GM12878 (cell line): ENCODE data around the gene CCIN. TPM values are rescaled to one million over a fixed set of nuclear protein-coding genes. Genes with fewer than 3 reads are reported as not detected.

Experiments
- ATAC-seq: fragments of 200-7000 bp; cut with Tn5 transposase; 3 replicates; pipeline ENCODE4 v1.9.1; 2020; ENCODE audit warnings: mild to moderate bottlenecking, moderate library complexity
- BruUV-seq: library from RNA; stranded (reverse); fragments of 400-500 nt; replicated peaks from 2 replicates; lab custom pipeline; 2021; lab: Mats Ljungman, UMichigan
- CTCF ChIA-PET: fragments of 300-600 bp; sonication (Branson Sonifier 250); formaldehyde crosslinking; extraction: SDS; loops from one replicate; lab custom pipeline; 2021; ENCODE audit warnings: inconsistent platforms; lab: Yijun Ruan, JAX
- POLR2A ChIA-PET: fragments of 350-600 bp; formaldehyde crosslinking; extraction: SDS; loops from one replicate; lab custom pipeline; 2021; ENCODE audit warnings: inconsistent platforms; lab: Charles Lee
- RAD21 ChIA-PET: fragments of 300-600 bp; sonication (Branson Sonifier 250); formaldehyde crosslinking; loops from one replicate; lab custom pipeline; 2023; ENCODE audit warnings: antibody characterized with exemption; ENCODE audit not compliant: unreplicated experiment; lab: Charles Lee
- SMC1A ChIA-PET: fragments of 300-600 bp; sonication (Branson Sonifier 250); formaldehyde crosslinking; loops from one replicate; lab custom pipeline; 2023; ENCODE audit not compliant: unreplicated experiment, uncharacterized antibody; lab: Charles Lee
- DNase-seq: peaks from one replicate; pipeline ENCODE4 v3.0.0-alpha.2; 2011; ENCODE audit warnings: low read depth, low spot score
- FAIRE-seq: peaks from 3 replicates; lab custom pipeline; 2011; peaks lifted over from hg19 to GRCh38; lab: Jason Lieb, UNC
- H2AFZ ChIP-seq: 2 replicates; pipeline ENCODE4 v1.6.0; 2011; ENCODE audit warnings: low read depth, low read length, control low read depth; ENCODE audit not compliant: control insufficient read depth
- H3K27ac ChIP-seq: 2 replicates; pipeline ENCODE4 v1.5.1; 2011; ENCODE audit warnings: control low read depth; ENCODE audit not compliant: control insufficient read depth, insufficient read depth
- H3K27me3 ChIP-seq, 2 experiments: replicated peaks in 1 of 2; 2 replicates each; pipeline versions ENCODE4 v1.6.0 to v1.6.1; 2011; ENCODE audit warnings: low read length in 1 of 2; ENCODE audit not compliant: control insufficient read depth in 2 of 2, insufficient read depth in 2 of 2
- H3K36me3 ChIP-seq, 2 experiments: 2 replicates each; pipeline ENCODE4 v1.5.1; 2011; ENCODE audit warnings: low read length in 1 of 2; ENCODE audit not compliant: control insufficient read depth in 2 of 2, insufficient read depth in 2 of 2
- H3K4me1 ChIP-seq: 2 replicates; pipeline ENCODE4 v1.6.1; 2011; ENCODE audit warnings: mild to moderate bottlenecking, low read length, moderate library complexity, mixed read lengths; ENCODE audit not compliant: control insufficient read depth, insufficient read depth
- H3K4me2 ChIP-seq: 2 replicates; pipeline ENCODE4 v1.6.0; 2011; ENCODE audit warnings: control low read depth; ENCODE audit not compliant: control insufficient read depth, insufficient read depth
- H3K4me3 ChIP-seq: fragments of 200-600 bp; sonication (generic); 2 replicates; pipeline ENCODE4 v1.5.1; 2016
- H3K79me2 ChIP-seq: 2 replicates; pipeline ENCODE4 v1.6.0; 2011; ENCODE audit warnings: low read length; ENCODE audit not compliant: control insufficient read depth, insufficient read depth
- H3K9ac ChIP-seq: 2 replicates; pipeline ENCODE4 v1.8.0; 2011; ENCODE audit warnings: low read length, control low read depth, mixed read lengths; ENCODE audit not compliant: control insufficient read depth, insufficient read depth
- H3K9me3 ChIP-seq: replicated peaks from 3 replicates; pipeline ENCODE4 v1.5.1; 2011; ENCODE audit warnings: mild to moderate bottlenecking, low read length; ENCODE audit not compliant: control insufficient read depth, insufficient read depth
- H4K20me1 ChIP-seq: 2 replicates; pipeline ENCODE4 v1.6.0; 2011; ENCODE audit not compliant: control insufficient read depth, insufficient read depth
- HDGF ChIP-seq: fragments of 450-650 bp; IDR thresholded peaks from 2 replicates; pipeline ENCODE4 v1.6.1; 2016; ENCODE audit warnings: antibody characterized with exemption
- NFXL1 ChIP-seq: fragments of 450-650 bp; IDR thresholded peaks from 2 replicates; pipeline ENCODE4 v1.6.1; 2017; ENCODE audit warnings: antibody characterized with exemption, mild to moderate bottlenecking, borderline replicate concordance
- NFYA ChIP-seq: IDR thresholded peaks from 2 replicates; pipeline ENCODE4 v1.6.1; 2011; ENCODE audit warnings: low read depth, mild to moderate bottlenecking, low read length, improper control_type of control experiment, borderline replicate concordance
- PAX5 ChIP-seq: IDR thresholded peaks from 2 replicates; pipeline ENCODE4 v1.6.1; 2011; ENCODE audit warnings: low read depth, low read length, borderline replicate concordance
- SMARCA5 ChIP-seq: fragments of 450-650 bp; IDR thresholded peaks from 2 replicates; pipeline ENCODE4 v1.6.1; 2017; ENCODE audit warnings: mild to moderate bottlenecking
- WRNIP1 ChIP-seq: IDR thresholded peaks from 2 replicates; pipeline ENCODE4 v1.6.1; 2011; ENCODE audit warnings: low read depth, low read length, improper control_type of control experiment, borderline replicate concordance
- ZNF217 ChIP-seq: fragments of 450-650 bp; IDR thresholded peaks from 2 replicates; pipeline ENCODE4 v1.6.1; 2017; ENCODE audit warnings: antibody characterized with exemption, mild to moderate bottlenecking
- WGBS: methylation state at CpG from one replicate; pipeline ENCODE4 v1.1.6; 2016; ENCODE audit warnings: low lambda C conversion rate; ENCODE audit not compliant: insufficient replicate concordance, insufficient coverage; ENCODE audit errors: missing lambda C conversion rate; 5-methylcytosine and 5-hydroxymethylcytosine counted together
- in situ Hi-C: fragments of 300-500 bp; cut with MboI; formaldehyde crosslinking; loops from 9 replicates; pipeline ENCODE4 v1.14.3; 2018; ENCODE audit warnings: mixed read lengths
- intact Hi-C: fragments of 100-400 bp; cut with micrococcal nuclease; formaldehyde crosslinking; loops from one replicate; pipeline ENCODE4 v1.14.2; 2022; ENCODE audit not compliant: unreplicated experiment
- polyA plus RNA-seq, 11 experiments: library from polyadenylated mRNA; depleted of rRNA in 4 of 11; unstranded in 6 of 11; stranded (reverse) in 5 of 11; fragments of >200 nt; fragmentation: Nextera tagmentation in 4 of 11; fragmentation: Illumina TruSeq in 1 of 11; extraction: Ambion mirVana in 4 of 11; extraction: Trizol in 1 of 11; gene quantifications; 1 replicate in 1 of 11; 2 replicates in 10 of 11; pipeline versions ENCODE4 v1.2.1 to v1.2.3, GENCODE V29; 2011 to 2016; ENCODE audit warnings: inconsistent platforms in 2 of 11, missing spikeins in 2 of 11, low read depth in 1 of 11
- total RNA-seq, 4 experiments: library from RNA; depleted of rRNA in 3 of 4; stranded (reverse); fragments of >200 nt in 3 of 4; fragmentation: Illumina TruSeq in 1 of 4; extraction: Trizol in 1 of 4; gene quantifications; 2 replicates each; pipeline versions ENCODE4 v1.2.1 to v1.2.3, GENCODE V29; 2013 to 2021
- TF ChIP-seq, protein P1 (sequence below): IDR thresholded peaks from 2 replicates; pipeline ENCODE4 v1.6.1; 2012; ENCODE audit warnings: low read length, inconsistent platforms
- TF ChIP-seq, protein P2 (sequence below): fragments of 150-350 bp; IDR thresholded peaks from 2 replicates; pipeline ENCODE4 v1.6.1; 2014; ENCODE audit warnings: mild to moderate bottlenecking, low read depth, low read length
- TF ChIP-seq, protein P3 (sequence below): IDR thresholded peaks from 2 replicates; pipeline ENCODE4 v1.6.1; 2011; ENCODE audit warnings: borderline replicate concordance, low read depth, mild to moderate bottlenecking, moderate library complexity, low read length; ENCODE audit not compliant: insufficient read depth, poor library complexity, severe bottlenecking

CCIN gene
- total and polyA plus RNA-seq, 10 of the 15 experiments (the other 5 are each of a cell fraction or from before 2014, with no cell fraction given) = not detected

DNA sequence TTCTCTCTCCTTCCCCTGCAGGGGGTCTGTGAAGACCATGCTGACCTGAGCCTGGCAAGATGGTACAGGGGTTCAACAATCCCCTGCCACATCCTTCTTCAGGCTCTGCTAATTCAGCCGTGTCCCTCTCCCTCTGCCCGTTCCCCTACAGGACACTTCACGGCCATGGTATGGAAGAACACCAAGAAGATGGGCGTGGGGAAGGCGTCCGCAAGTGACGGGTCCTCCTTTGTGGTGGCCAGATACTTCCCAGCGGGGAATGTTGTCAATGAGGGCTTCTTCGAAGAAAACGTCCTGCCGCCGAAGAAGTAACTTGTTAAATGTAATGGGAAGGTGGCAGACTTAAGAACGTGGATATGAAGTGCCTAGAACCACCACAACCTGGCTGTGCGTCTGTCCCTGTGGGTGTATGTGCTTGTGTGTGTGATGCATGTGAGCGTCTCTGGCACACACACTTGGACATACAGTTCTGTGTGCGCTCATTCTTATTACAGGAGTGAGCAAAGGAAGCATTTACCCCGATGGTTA is 6.9 kb upstream of the CCIN start:
- BruUV-seq = no TSS peak
- ChIA-PET CTCF (interaction anchor here (1.2 to 7.8 kb wide), 2 partner anchors 59 to 60 kb away, joined by 3 to 258 read pairs; no protein-coding TSS in a partner anchor), RAD21 (interaction anchor here (7.2 kb wide), 1 partner anchor 60 kb away, joined by 105 read pairs; no protein-coding TSS in a partner anchor), POLR2A (no interaction called here), SMC1A (interaction anchor here (9.1 kb wide), 1 partner anchor 60 kb away, joined by 134 read pairs; no protein-coding TSS in a partner anchor)
- Histone ChIP-seq H2AFZ (no peak overlapping the region), H3K27ac (no peak overlapping the region), H3K4me1 (peaks cover 3% of the 10 kb centered on the region; the same call in 1 of the 2 replicates), H3K9ac (no peak overlapping the region), H3K27me3 (no peaks in the 10 kb centered on the region; a peak in 2 of 4 replicates), H3K4me3 (no peak overlapping the region), H3K36me3 (no peaks in the 10 kb centered on the region), H3K4me2 (no peak overlapping the region), H4K20me1 (no peaks in the 10 kb centered on the region), H3K79me2 (no peaks in the 10 kb centered on the region), H3K9me3 (no peaks in the 10 kb centered on the region)
- DNase-seq (no peak), ATAC-seq (no peak), FAIRE-seq (no peak)
- in situ Hi-C loops (no loop called here), intact Hi-C loops (loop anchor here (10.0 kb wide), 1 partner anchor 127 kb away; the partner anchor contains the start of gene RECK)
- 68% methylated on average over 17 of the region's 17 CpGs for whole genome bisulfite sequencing
- no peak for TF ChIP-seq HDGF
- TF ChIP-seq, protein P1, sequence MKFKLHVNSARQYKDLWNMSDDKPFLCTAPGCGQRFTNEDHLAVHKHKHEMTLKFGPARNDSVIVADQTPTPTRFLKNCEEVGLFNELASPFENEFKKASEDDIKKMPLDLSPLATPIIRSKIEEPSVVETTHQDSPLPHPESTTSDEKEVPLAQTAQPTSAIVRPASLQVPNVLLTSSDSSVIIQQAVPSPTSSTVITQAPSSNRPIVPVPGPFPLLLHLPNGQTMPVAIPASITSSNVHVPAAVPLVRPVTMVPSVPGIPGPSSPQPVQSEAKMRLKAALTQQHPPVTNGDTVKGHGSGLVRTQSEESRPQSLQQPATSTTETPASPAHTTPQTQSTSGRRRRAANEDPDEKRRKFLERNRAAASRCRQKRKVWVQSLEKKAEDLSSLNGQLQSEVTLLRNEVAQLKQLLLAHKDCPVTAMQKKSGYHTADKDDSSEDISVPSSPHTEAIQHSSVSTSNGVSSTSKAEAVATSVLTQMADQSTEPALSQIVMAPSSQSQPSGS = no peak

DNA sequence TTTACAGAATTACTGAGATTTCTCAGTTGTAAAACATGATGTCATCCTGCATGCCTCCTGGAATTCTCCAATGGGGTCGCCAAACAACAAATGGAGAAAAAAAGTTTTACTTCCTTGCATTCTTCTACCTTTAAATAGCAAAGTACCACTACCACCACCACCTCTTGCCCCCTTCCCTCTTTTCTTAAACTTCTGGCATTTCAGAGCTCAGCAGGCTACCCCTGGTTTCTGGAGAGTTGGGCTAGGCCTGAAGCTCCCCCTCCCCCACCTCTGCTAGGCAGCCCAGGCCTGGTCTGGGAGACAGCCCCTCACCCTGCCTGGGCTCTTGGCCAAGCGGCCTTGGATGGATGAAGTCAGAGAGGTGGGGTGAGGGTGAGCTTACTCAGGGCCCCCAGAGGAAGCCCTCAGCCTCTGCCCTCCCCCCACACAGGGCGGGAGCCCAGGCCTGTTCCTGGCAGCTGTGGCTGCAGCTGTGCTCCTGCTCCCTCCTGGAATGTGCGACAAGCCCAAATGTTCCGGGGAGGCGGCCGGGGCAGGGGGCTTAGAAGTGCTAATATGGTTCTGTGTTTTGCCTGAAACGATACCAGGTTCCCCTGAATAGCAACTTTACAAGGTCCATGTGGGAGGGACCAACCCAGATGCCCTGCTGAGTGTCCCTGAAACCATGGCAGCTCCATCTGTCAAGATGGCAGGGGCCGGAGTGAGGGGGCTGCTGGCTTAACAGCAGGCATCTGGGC is 6.0 kb upstream of the CCIN start:
- Histone ChIP-seq H3K4me1 (peaks cover 3% of the 10 kb centered on the region; the same call in 1 of the 2 replicates), H4K20me1 (no peaks in the 10 kb centered on the region), H3K9ac (no peak overlapping the region), H3K4me2 (no peak overlapping the region), H3K79me2 (no peaks in the 10 kb centered on the region), H3K9me3 (no peaks in the 10 kb centered on the region), H3K36me3 (no peaks in the 10 kb centered on the region), H3K27ac (no peak overlapping the region), H3K4me3 (no peak overlapping the region), H2AFZ (no peak overlapping the region), H3K27me3 (no peaks in the 10 kb centered on the region; a peak in 2 of 4 replicates)
- ChIA-PET RAD21 (interaction anchor here (7.2 kb wide), 1 partner anchor 61 kb away, joined by 105 read pairs; no protein-coding TSS in a partner anchor), SMC1A (interaction anchor here (9.1 kb wide), 1 partner anchor 61 kb away, joined by 134 read pairs; no protein-coding TSS in a partner anchor), CTCF (interaction anchor here (0.6 to 7.8 kb wide), 7 partner anchors 9 to 178 kb away, joined by 3 to 258 read pairs (median 4); no protein-coding TSS in a partner anchor), POLR2A (no interaction called here)
- no peak for FAIRE-seq
- no peak for DNase-seq
- no peak for ATAC-seq
- in situ Hi-C loops (no loop called here), intact Hi-C loops (loop anchor here (10.0 kb wide), 1 partner anchor 128 kb away; the partner anchor contains the start of gene RECK)
- WGBS = 34% methylated on average over 9 of the region's 9 CpGs
- BruUV-seq = no TSS peak
- TF ChIP-seq, protein P2, sequence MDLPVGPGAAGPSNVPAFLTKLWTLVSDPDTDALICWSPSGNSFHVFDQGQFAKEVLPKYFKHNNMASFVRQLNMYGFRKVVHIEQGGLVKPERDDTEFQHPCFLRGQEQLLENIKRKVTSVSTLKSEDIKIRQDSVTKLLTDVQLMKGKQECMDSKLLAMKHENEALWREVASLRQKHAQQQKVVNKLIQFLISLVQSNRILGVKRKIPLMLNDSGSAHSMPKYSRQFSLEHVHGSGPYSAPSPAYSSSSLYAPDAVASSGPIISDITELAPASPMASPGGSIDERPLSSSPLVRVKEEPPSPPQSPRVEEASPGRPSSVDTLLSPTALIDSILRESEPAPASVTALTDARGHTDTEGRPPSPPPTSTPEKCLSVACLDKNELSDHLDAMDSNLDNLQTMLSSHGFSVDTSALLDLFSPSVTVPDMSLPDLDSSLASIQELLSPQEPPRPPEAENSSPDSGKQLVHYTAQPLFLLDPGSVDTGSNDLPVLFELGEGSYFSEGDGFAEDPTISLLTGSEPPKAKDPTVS = no peak
- TF ChIP-seq, protein P3, sequence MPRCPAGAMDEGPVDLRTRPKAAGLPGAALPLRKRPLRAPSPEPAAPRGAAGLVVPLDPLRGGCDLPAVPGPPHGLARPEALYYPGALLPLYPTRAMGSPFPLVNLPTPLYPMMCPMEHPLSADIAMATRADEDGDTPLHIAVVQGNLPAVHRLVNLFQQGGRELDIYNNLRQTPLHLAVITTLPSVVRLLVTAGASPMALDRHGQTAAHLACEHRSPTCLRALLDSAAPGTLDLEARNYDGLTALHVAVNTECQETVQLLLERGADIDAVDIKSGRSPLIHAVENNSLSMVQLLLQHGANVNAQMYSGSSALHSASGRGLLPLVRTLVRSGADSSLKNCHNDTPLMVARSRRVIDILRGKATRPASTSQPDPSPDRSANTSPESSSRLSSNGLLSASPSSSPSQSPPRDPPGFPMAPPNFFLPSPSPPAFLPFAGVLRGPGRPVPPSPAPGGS = no peak
- TF ChIP-seq WRNIP1 = no peak
- no peak for TF ChIP-seq NFXL1
- no peak for TF ChIP-seq ZNF217
- TF ChIP-seq NFYA = no peak
- TF ChIP-seq SMARCA5 = no peak
- no peak for TF ChIP-seq PAX5
